ENCODE results near the gene JAM3. TPM values are rescaled to one million over a fixed set of nuclear protein-coding genes. Genes with fewer than 3 reads are reported as not detected.

JAM3 gene
- total RNA-seq, 4 donors from 2014 or later, result 60.9 to 124 (median 96.5) TPM

GRCh38 chr11:134052395-134052987 is 16.4 kb upstream of the JAM3 start:
- Histone ChIP-seq H3K36me3 (no peaks in the 10 kb centered on the region), H3K4me3 (no peak overlapping the region), H3K4me1 (peaks cover 0 to 33% (median 4%) of the 10 kb centered on the region in 4 donors), H3K27me3 (no peaks in the 10 kb centered on the region), H3K9me3 (no peaks in the 10 kb centered on the region), H3K27ac (peak overlapping the region in 3 of 4 donors; percentile 31 to 85 (median 36))
- 74 to 85% methylated on average over 12 of the region's 12 CpGs for WGBS, 2 donors
- DNase-seq (ENCODE audit: low spot score in 2 of 2), result no peak
- no peak for TF ChIP-seq EP300 (IDR thresholded peaks at IDR 0.05)

- H3K4me1 ChIP-seq, result peaks cover 0 to 26% (median 4%) of the 10 kb centered on the region in 4 donors
- no peaks in the 10 kb centered on the region for H3K9me3 ChIP-seq
- 39 to 47% methylated on average over 25 to 26 of the region's 26 CpGs for WGBS, 2 donors
- H3K36me3 ChIP-seq, result no peaks in the 10 kb centered on the region
- no peak for TF ChIP-seq POLR2A (IDR thresholded peaks at IDR 0.05)
- TF ChIP-seq EP300 (IDR thresholded peaks at IDR 0.05), result peak in 1 of 2 donors; percentile 55
- no peak for DNase-seq (ENCODE audit: low spot score in 2 of 2)
- H3K4me3 ChIP-seq, result no peak overlapping the region
- H3K27me3 ChIP-seq, result no peaks in the 10 kb centered on the region
- H3K27ac ChIP-seq, result peak overlapping the region in 3 of 4 donors; percentile 31 to 85 (median 36)
Measured at GRCh38 chr11:134052988-134053945, 15.6 kb upstream of the JAM3 start.

GRCh38 chr11:134055029-134055428 is 13.8 kb upstream of the JAM3 start:
- WGBS, 2 donors, result 71 to 84% methylated on average over 9 of the region's 9 CpGs
- H3K36me3 ChIP-seq, result no peaks in the 10 kb centered on the region
- no peaks in the 10 kb centered on the region for H3K9me3 ChIP-seq
- no peaks in the 10 kb centered on the region for H3K27me3 ChIP-seq
- H3K4me1 ChIP-seq, result peaks cover 0 to 26% (median 4%) of the 10 kb centered on the region in 4 donors
- no peak for TF ChIP-seq CTCF (IDR thresholded peaks at IDR 0.05)
- DNase-seq (ENCODE audit: low spot score in 2 of 2), result no peak
- no peak overlapping the region for H3K4me3 ChIP-seq
- H3K27ac ChIP-seq, result no peak overlapping the region

GRCh38 chr11:134060316-134060715 is 8.6 kb upstream of the JAM3 start:
- Histone ChIP-seq H3K4me3 (no peak overlapping the region), H3K36me3 (no peaks in the 10 kb centered on the region), H3K4me1 (no peaks in the 10 kb centered on the region), H3K27me3 (no peaks in the 10 kb centered on the region), H3K9me3 (no peaks in the 10 kb centered on the region), H3K27ac (no peak overlapping the region)
- DNase-seq (ENCODE audit: low spot score in 2 of 2), result no peak
- WGBS, 2 donors, result 82% methylated on average over 3 of the region's 3 CpGs
- no peak for TF ChIP-seq EP300 (IDR thresholded peaks at IDR 0.05)
- TF ChIP-seq POLR2A (IDR thresholded peaks at IDR 0.05), result no peak
- TF ChIP-seq CTCF (IDR thresholded peaks at IDR 0.05), result no peak

- no peak for DNase-seq (ENCODE audit: low spot score in 2 of 2)
- Histone ChIP-seq H3K27me3 (no peaks in the 10 kb centered on the region), H3K4me3 (no peak overlapping the region), H3K36me3 (no peaks in the 10 kb centered on the region), H3K4me1 (no peaks in the 10 kb centered on the region), H3K9me3 (no peaks in the 10 kb centered on the region), H3K27ac (no peak overlapping the region)
- TF ChIP-seq EP300 (IDR thresholded peaks at IDR 0.05), result no peak
- TF ChIP-seq POLR2A (IDR thresholded peaks at IDR 0.05), result no peak
- no peak for TF ChIP-seq CTCF (IDR thresholded peaks at IDR 0.05)
- 86 to 87% methylated on average over 24 of the region's 24 CpGs for WGBS, 2 donors
Measured at GRCh38 chr11:134062265-134063123, 6.4 kb upstream of the JAM3 start.
